Measurements from ENCODE around the gene ADCK1. TPM values are rescaled to one million over a fixed set of nuclear protein-coding genes. Genes with fewer than 3 reads are reported as not detected.

Gene ADCK1
- total and polyA plus RNA-seq, 9 of the 15 experiments (the other 6 are each of a cell fraction or from before 2014, with no cell fraction given) = 2.8 to 8.9 (median 4.3) TPM

DNA sequence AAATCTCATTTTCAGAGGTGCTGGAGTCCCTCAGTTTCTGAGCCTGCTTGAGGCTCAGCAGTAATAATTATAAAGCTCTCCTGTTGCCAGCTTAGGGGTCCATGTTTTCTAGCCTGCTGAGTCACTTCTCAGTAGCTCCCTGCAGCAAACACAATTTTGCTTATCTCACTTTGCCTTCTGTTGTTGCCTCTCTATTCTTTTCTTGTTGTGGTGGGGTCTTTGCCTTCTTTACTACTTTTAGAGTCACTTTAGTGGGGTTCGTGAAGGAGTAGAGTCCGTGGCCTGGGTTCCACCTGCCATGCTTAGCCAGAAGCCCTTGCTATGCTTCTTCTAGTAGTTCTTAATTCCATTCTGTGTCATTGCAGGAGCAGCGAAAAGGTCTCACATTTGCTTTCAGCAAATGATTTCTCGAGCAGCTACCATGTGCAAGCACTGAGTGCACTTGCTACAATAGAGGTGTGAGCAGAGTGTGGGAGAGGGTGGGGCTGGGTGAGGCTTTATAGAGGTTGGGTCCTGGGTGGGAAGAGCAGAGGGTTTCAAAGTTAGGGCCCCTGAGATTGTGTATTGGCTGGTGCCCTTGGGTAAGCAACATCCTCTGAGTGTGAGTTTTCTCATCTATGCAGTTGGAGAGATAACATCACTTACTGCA is 114.3 kb downstream of the ADCK1 start (continued):
- 0 out of 2 replicates have a peak, but pooled peaks have one; percentile 22 for TF ChIP-seq POLR2AphosphoS5 (IDR thresholded peaks at IDR 0.05; ENCODE audit: control insufficient read depth, insufficient read depth, low read depth, low read length)
- TF ChIP-seq NCOR1 (IDR thresholded peaks at IDR 0.05) = peak; percentile 67
- 0 out of 2 replicates have a peak, but pooled peaks have one; percentile 21 for TF ChIP-seq FOXM1 (IDR thresholded peaks at IDR 0.05; ENCODE audit: low read depth)
- no peak for TF ChIP-seq FOXM1 (CRISPR knock-in tag; IDR thresholded peaks at IDR 0.05; ENCODE audit: low read depth)
- TF ChIP-seq SRSF1 (IDR thresholded peaks at IDR 0.05; ENCODE audit: low read depth, low read length) = no peak
- no peak for TF ChIP-seq ZNF134 (CRISPR knock-in tag; conservative IDR thresholded peaks at IDR 0.05)
- peak; percentile 57; the same call in 1 of the 2 replicates for TF ChIP-seq ADNP (tag; IDR thresholded peaks at IDR 0.05)
- no peak for TF ChIP-seq SNIP1 (IDR thresholded peaks at IDR 0.05; ENCODE audit: low read depth)
- TF ChIP-seq, protein P1, sequence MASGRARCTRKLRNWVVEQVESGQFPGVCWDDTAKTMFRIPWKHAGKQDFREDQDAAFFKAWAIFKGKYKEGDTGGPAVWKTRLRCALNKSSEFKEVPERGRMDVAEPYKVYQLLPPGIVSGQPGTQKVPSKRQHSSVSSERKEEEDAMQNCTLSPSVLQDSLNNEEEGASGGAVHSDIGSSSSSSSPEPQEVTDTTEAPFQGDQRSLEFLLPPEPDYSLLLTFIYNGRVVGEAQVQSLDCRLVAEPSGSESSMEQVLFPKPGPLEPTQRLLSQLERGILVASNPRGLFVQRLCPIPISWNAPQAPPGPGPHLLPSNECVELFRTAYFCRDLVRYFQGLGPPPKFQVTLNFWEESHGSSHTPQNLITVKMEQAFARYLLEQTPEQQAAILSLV (tag; IDR thresholded peaks at IDR 0.05) = no peak
- TF ChIP-seq, protein P2, sequence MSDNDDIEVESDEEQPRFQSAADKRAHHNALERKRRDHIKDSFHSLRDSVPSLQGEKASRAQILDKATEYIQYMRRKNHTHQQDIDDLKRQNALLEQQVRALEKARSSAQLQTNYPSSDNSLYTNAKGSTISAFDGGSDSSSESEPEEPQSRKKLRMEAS (CRISPR knock-in tag; IDR thresholded peaks at IDR 0.05) = peak; percentile 16; the same call in 1 of the 2 replicates
- peak; percentile 52 for TF ChIP-seq GATA2 (CRISPR knock-in tag; IDR thresholded peaks at IDR 0.05)
- TF ChIP-seq NCOA4 (IDR thresholded peaks at IDR 0.05; ENCODE audit: partially characterized antibody) = no peak
- peak; percentile 81 for TF ChIP-seq CBFA2T3 (IDR thresholded peaks at IDR 0.05)
- TF ChIP-seq L3MBTL2 (IDR thresholded peaks at IDR 0.05) = peak; percentile 83
- no peak for TF ChIP-seq ZNF354B (CRISPR knock-in tag; IDR thresholded peaks at IDR 0.05)
- no peak for TF ChIP-seq CHCHD3 (CRISPR knock-in tag; IDR thresholded peaks at IDR 0.05)
- TF ChIP-seq TEAD1 (CRISPR knock-in tag; IDR thresholded peaks at IDR 0.05) = no peak
- TF ChIP-seq EHMT2 (IDR thresholded peaks at IDR 0.05) = 0 out of 2 replicates have a peak, but pooled peaks have one; percentile 25
- no peak for TF ChIP-seq KLF13 (tag; IDR thresholded peaks at IDR 0.05; ENCODE audit: borderline replicate concordance, low read depth)
- peak; percentile 68 for TF ChIP-seq JUND (IDR thresholded peaks at IDR 0.05; ENCODE audit: borderline replicate concordance, low read depth, low read length)
- TF ChIP-seq JUND (tag; IDR thresholded peaks at IDR 0.05; ENCODE audit: borderline replicate concordance, low read depth, low read length) = no peak; the same call in 2 of the 3 replicates
- peak; percentile 76 for TF ChIP-seq RBBP5 (IDR thresholded peaks at IDR 0.05; ENCODE audit: borderline replicate concordance, insufficient read depth, low read length, poor library complexity, severe bottlenecking)
- TF ChIP-seq HDAC2 (IDR thresholded peaks at IDR 0.05) = 0 out of 2 replicates have a peak, but pooled peaks have one; percentile 33
- no peak for TF ChIP-seq SLC30A9 (CRISPR knock-in tag; IDR thresholded peaks at IDR 0.05)
- 0 out of 4 replicates have a peak, but pooled peaks of 1 of the 2 experiments have one; percentile 56 for TF ChIP-seq ARNT (IDR thresholded peaks at IDR 0.05)
- 0 out of 2 replicates have a peak, but pooled peaks have one; percentile 37 for TF ChIP-seq NFATC3 (IDR thresholded peaks at IDR 0.05)
- TF ChIP-seq TBL1XR1 (IDR thresholded peaks at IDR 0.05; ENCODE audit: low read length in 2 of 2) = 0 out of 4 replicates have a peak, but pooled peaks of 1 of the 2 experiments have one; percentile 32
- TF ChIP-seq PML (IDR thresholded peaks at IDR 0.05; ENCODE audit: low read length) = 0 out of 2 replicates have a peak, but pooled peaks have one; percentile 37
- TF ChIP-seq ZNF324 (CRISPR knock-in tag; IDR thresholded peaks at IDR 0.05) = no peak

All from K562 (cell line).